ENCODE data around the gene ADRA2C. TPM values are rescaled to one million over a fixed set of nuclear protein-coding genes. Genes with fewer than 3 reads are reported as not detected.

Gene ADRA2C
- polyA plus RNA-seq, 1 of the 3 experiments (the other 2 are of a cell fraction), result 0.15 TPM

DNA sequence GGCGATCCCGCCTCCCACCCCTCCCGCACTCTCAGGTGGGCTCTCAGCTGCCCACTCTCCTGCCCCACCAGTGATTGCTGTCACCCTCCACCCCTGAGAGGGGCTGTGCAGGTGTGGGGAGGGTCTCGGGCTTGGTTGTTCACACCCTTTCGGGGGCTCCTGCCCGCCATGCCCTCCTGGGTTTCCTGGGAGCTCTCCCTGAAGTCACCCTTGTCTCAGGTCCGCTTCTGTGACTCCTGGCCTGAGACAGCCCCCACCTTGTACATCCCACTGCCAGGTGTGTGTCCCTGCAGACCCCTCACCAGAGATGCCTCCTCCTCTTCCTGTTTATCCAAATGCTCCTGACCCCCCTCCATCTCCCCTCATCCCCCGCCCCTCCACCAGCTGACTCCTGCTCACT lies 37.8 kb downstream of the ADRA2C start:
- Histone ChIP-seq H3K9me2 (no peaks in the 10 kb centered on the region), H3K27ac (ENCODE audit: low read depth in 2 of 2, low read length in 1 of 2) (no peak overlapping the region), H3K27me3 (ENCODE audit: insufficient read depth) (no peaks in the 10 kb centered on the region), H4K20me1 (ENCODE audit: insufficient read depth) (no peaks in the 10 kb centered on the region), H3K4me2 (no peak overlapping the region), H3K79me2 (ENCODE audit: insufficient read depth) (no peaks in the 10 kb centered on the region), H3F3A (replicated peaks; ENCODE audit: insufficient read depth) (no peaks in the 10 kb centered on the region), H3K4me3 (ENCODE audit: low read depth in 2 of 2, low read length in 1 of 2) (no peak overlapping the region), H2AFZ (ENCODE audit: low read depth) (no peak overlapping the region), H3K9me3 (no peaks in the 10 kb centered on the region), H3K9ac (no peak overlapping the region), H3K4me1 (ENCODE audit: control insufficient read depth in 1 of 2, insufficient read depth in 2 of 2, low read depth in 1 of 2, low read length in 1 of 2) (peaks cover 0 to 2% of the 10 kb centered on the region in 2 experiments; a peak in 1 of 4 replicates), H3K36me3 (replicated peaks in 1 of 2; ENCODE audit: control insufficient read depth in 1 of 2, insufficient read depth in 2 of 2, low read length in 1 of 2) (no peaks in the 10 kb centered on the region)
- TF ChIP-seq SMC3 (IDR thresholded peaks at IDR 0.05; ENCODE audit: low read depth, low read length), result no peak
- TF ChIP-seq, protein P1, sequence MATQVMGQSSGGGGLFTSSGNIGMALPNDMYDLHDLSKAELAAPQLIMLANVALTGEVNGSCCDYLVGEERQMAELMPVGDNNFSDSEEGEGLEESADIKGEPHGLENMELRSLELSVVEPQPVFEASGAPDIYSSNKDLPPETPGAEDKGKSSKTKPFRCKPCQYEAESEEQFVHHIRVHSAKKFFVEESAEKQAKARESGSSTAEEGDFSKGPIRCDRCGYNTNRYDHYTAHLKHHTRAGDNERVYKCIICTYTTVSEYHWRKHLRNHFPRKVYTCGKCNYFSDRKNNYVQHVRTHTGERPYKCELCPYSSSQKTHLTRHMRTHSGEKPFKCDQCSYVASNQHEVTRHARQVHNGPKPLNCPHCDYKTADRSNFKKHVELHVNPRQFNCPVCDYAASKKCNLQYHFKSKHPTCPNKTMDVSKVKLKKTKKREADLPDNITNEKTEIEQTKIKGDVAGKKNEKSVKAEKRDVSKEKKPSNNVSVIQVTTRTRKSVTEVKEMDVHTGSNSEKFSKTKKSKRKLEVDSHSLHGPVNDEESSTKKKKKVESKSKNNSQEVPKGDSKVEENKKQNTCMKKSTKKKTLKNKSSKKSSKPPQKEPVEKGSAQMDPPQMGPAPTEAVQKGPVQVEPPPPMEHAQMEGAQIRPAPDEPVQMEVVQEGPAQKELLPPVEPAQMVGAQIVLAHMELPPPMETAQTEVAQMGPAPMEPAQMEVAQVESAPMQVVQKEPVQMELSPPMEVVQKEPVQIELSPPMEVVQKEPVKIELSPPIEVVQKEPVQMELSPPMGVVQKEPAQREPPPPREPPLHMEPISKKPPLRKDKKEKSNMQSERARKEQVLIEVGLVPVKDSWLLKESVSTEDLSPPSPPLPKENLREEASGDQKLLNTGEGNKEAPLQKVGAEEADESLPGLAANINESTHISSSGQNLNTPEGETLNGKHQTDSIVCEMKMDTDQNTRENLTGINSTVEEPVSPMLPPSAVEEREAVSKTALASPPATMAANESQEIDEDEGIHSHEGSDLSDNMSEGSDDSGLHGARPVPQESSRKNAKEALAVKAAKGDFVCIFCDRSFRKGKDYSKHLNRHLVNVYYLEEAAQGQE (IDR thresholded peaks at IDR 0.05; ENCODE audit: low read depth, low read length), result no peak
- TF ChIP-seq NRF1 (IDR thresholded peaks at IDR 0.05; ENCODE audit: low read depth, low read length), result no peak
- TF ChIP-seq RAD21 (IDR thresholded peaks at IDR 0.05; ENCODE audit: low read length), result no peak
- no peak for TF ChIP-seq MEF2A (IDR thresholded peaks at IDR 0.05; ENCODE audit: borderline replicate concordance, low read depth)
- no peak for TF ChIP-seq TEAD4 (IDR thresholded peaks at IDR 0.05; ENCODE audit: borderline replicate concordance, insufficient read depth)
- no peak for TF ChIP-seq ZBTB33 (IDR thresholded peaks at IDR 0.05; ENCODE audit: borderline replicate concordance, low read depth)
- TF ChIP-seq RXRA (IDR thresholded peaks at IDR 0.05; ENCODE audit: borderline replicate concordance, low read depth), result no peak
- no peak for TF ChIP-seq IRF3 (IDR thresholded peaks at IDR 0.05; ENCODE audit: low read depth, low read length)
- 57% methylated on average over 8 of the region's 8 CpGs for WGBS (ENCODE audit: low lambda C conversion rate)
- ChIA-PET POLR2A (no interaction called here), CTCF (no interaction called here)
- DNase-seq, result no peak

GRCh38 chr4:3805026-3805425 lies 38.8 kb downstream of the ADRA2C start:
- 30% methylated on average over 4 of the region's 8 CpGs for whole genome bisulfite sequencing (ENCODE audit: low lambda C conversion rate)
- Histone ChIP-seq H3K9me2 (no peaks in the 10 kb centered on the region), H3K27me3 (ENCODE audit: insufficient read depth) (no peaks in the 10 kb centered on the region), H3K4me3 (ENCODE audit: low read depth in 2 of 2, low read length in 1 of 2) (no peak overlapping the region), H2AFZ (ENCODE audit: low read depth) (no peak overlapping the region), H3K27ac (ENCODE audit: low read depth in 2 of 2, low read length in 1 of 2) (no peak overlapping the region), H3K9me3 (no peaks in the 10 kb centered on the region), H3K79me2 (ENCODE audit: insufficient read depth) (no peaks in the 10 kb centered on the region), H3K36me3 (replicated peaks in 1 of 2; ENCODE audit: control insufficient read depth in 1 of 2, insufficient read depth in 2 of 2, low read length in 1 of 2) (no peaks in the 10 kb centered on the region), H3K4me2 (no peak overlapping the region), H3K4me1 (ENCODE audit: control insufficient read depth in 1 of 2, insufficient read depth in 2 of 2, low read depth in 1 of 2, low read length in 1 of 2) (peaks cover 0 to 2% of the 10 kb centered on the region in 2 experiments; a peak in 1 of 4 replicates), H4K20me1 (ENCODE audit: insufficient read depth) (no peaks in the 10 kb centered on the region), H3K9ac (no peak overlapping the region), H3F3A (replicated peaks; ENCODE audit: insufficient read depth) (no peaks in the 10 kb centered on the region)
- DNase-seq, result no peak
- CTCF ChIA-PET, result interaction anchor here (0.7 to 1.5 kb wide), 2 partner anchors 18 to 76 kb away, joined by 3 read pairs; no protein-coding TSS in a partner anchor
- POLR2A ChIA-PET, result no interaction called here
- TF ChIP-seq EZH2phosphoT487 (IDR thresholded peaks at IDR 0.05; ENCODE audit: borderline replicate concordance, low read depth) (no peak), ELF1 (IDR thresholded peaks at IDR 0.05) (no peak), NRF1 (IDR thresholded peaks at IDR 0.05; ENCODE audit: low read depth, low read length) (no peak), RFX5 (IDR thresholded peaks at IDR 0.05; ENCODE audit: low read length) (no peak), RCOR1 (IDR thresholded peaks at IDR 0.05; ENCODE audit: low read length) (no peak), SMC3 (IDR thresholded peaks at IDR 0.05; ENCODE audit: low read depth, low read length) (no peak), IRF3 (IDR thresholded peaks at IDR 0.05; ENCODE audit: low read depth, low read length) (no peak), RXRA (IDR thresholded peaks at IDR 0.05; ENCODE audit: borderline replicate concordance, low read depth) (no peak), CHD2 (IDR thresholded peaks at IDR 0.05; ENCODE audit: low read length, partially characterized antibody) (no peak), MEF2A (IDR thresholded peaks at IDR 0.05; ENCODE audit: borderline replicate concordance, low read depth) (no peak), ZBTB33 (IDR thresholded peaks at IDR 0.05; ENCODE audit: borderline replicate concordance, low read depth) (no peak), TCF12 (IDR thresholded peaks at IDR 0.05) (no peak)
